Limb (tissue), 2 donors: ENCODE data around the gene NR5A2.

Experiments
- DNase-seq, 2 donors: peaks; one replicate each; pipeline ENCODE4 v3.0.0-alpha.2; 2016; ENCODE audit errors: extremely low spot score in 2 of 2

The NR5A2 gene

GRCh38 chr1:200121421-200121820, 93.9 kb downstream of the NR5A2 start:
- no peak for DNase-seq

GRCh38 chr1:200124309-200124708, 96.8 kb downstream of the NR5A2 start:
- no peak for DNase-seq

- DNase-seq: no peak
Observed at GRCh38 chr1:200128081-200128480, 100.6 kb downstream of the NR5A2 start.

GRCh38 chr1:200128944-200129879, 101.7 kb downstream of the NR5A2 start:
- DNase-seq: no peak

GRCh38 chr1:200130552-200130951, 103.0 kb downstream of the NR5A2 start:
- no peak for DNase-seq

- DNase-seq: no peak
Observed at GRCh38 chr1:200131551-200132125, 104.1 kb downstream of the NR5A2 start.

- DNase-seq: no peak
Observed at GRCh38 chr1:200133123-200133522, 105.6 kb downstream of the NR5A2 start.

- DNase-seq: no peak
Observed at GRCh38 chr1:200134116-200134515, 106.6 kb downstream of the NR5A2 start.

- DNase-seq: no peak
Observed at GRCh38 chr1:200136384-200136783, 108.9 kb downstream of the NR5A2 start.

GRCh38 chr1:200139661-200140250, 112.2 kb downstream of the NR5A2 start:
- no peak for DNase-seq

- no peak for DNase-seq
Observed at GRCh38 chr1:200143347-200143746, 115.8 kb downstream of the NR5A2 start.

GRCh38 chr1:200146100-200146499, 118.6 kb downstream of the NR5A2 start:
- no peak for DNase-seq

GRCh38 chr1:200147094-200147493, 119.6 kb downstream of the NR5A2 start:
- no peak for DNase-seq

GRCh38 chr1:200147742-200148141, 120.2 kb downstream of the NR5A2 start:
- no peak for DNase-seq

GRCh38 chr1:200150006-200150405, 122.5 kb downstream of the NR5A2 start:
- no peak for DNase-seq

GRCh38 chr1:200150721-200151120, 123.2 kb downstream of the NR5A2 start:
- DNase-seq: no peak

- no peak for DNase-seq
Observed at GRCh38 chr1:200152336-200152735, 124.8 kb downstream of the NR5A2 start.

- DNase-seq: no peak
Observed at GRCh38 chr1:200153277-200154055, 126.0 kb downstream of the NR5A2 start.

GRCh38 chr1:200154069-200154767, 126.7 kb downstream of the NR5A2 start:
- DNase-seq: no peak

GRCh38 chr1:200157715-200158114, 130.2 kb downstream of the NR5A2 start:
- no peak for DNase-seq

GRCh38 chr1:200161801-200162200, 134.3 kb downstream of the NR5A2 start:
- DNase-seq: no peak
